Progenitor cell of endocrine pancreas (in vitro differentiated cells): ENCODE data around the gene OR52I1. TPM values are rescaled to one million over a fixed set of nuclear protein-coding genes. Genes with fewer than 3 reads are reported as not detected.

Experiments
- DNase-seq: peaks from one replicate; pipeline ENCODE4 v3.0.0; 2021; ENCODE audit warnings: low spot score; ENCODE audit not compliant: unreplicated experiment
- H3K27ac Mint-ChIP-seq: 2 replicates; pipeline ENCODE4 v1.8.0; 2021; ENCODE audit warnings: mild to moderate bottlenecking, moderate library complexity, mixed read lengths
- H3K27me3 Mint-ChIP-seq: 2 replicates; pipeline ENCODE4 v1.8.0; 2021; ENCODE audit warnings: mixed read lengths
- H3K36me3 Mint-ChIP-seq: 2 replicates; pipeline ENCODE4 v1.8.0; 2022; ENCODE audit warnings: mixed read lengths; ENCODE audit not compliant: insufficient read depth
- H3K4me1 Mint-ChIP-seq: 2 replicates; pipeline ENCODE4 v1.8.0; 2021; ENCODE audit warnings: low read depth, mixed read lengths
- H3K4me3 Mint-ChIP-seq: 2 replicates; pipeline ENCODE4 v1.8.0; 2021; ENCODE audit warnings: low read depth, mild to moderate bottlenecking, moderate library complexity, mixed read lengths
- H3K9me3 Mint-ChIP-seq: 2 replicates; pipeline ENCODE4 v1.8.0; 2021; ENCODE audit warnings: low read depth, mixed read lengths
- CTCF ChIP-seq: fragments of 200-600 bp; sonication (generic); IDR thresholded peaks from one replicate; pipeline ENCODE4 v1.5.0; 2021; ENCODE audit warnings: antibody characterized with exemption, mild to moderate bottlenecking; ENCODE audit not compliant: unreplicated experiment
- total RNA-seq: library from RNA; stranded (reverse); gene quantifications from 2 replicates; pipeline ENCODE4 v1.2.1, GENCODE V29; 2021

Gene OR52I1
- total RNA-seq, 1 donor from 2014 or later: not detected

GRCh38 chr11:4559527-4560440 lies 34.1 kb upstream of the OR52I1 start:
- H3K27ac Mint-ChIP-seq: peak overlapping the region; percentile 63

GRCh38 chr11:4560467-4560866 lies 33.4 kb upstream of the OR52I1 start:
- no peak for DNase-seq
- Mint-ChIP-seq H3K27ac (peak overlapping the region; percentile 11), H3K27me3 (no peaks in the 10 kb centered on the region), H3K4me3 (no peak overlapping the region), H3K4me1 (peaks cover 22% of the 10 kb centered on the region), H3K9me3 (peaks cover 16% of the 10 kb centered on the region), H3K36me3 (peaks cover 3% of the 10 kb centered on the region)
- no peak for TF ChIP-seq CTCF

More at GRCh38 chr11:4559527-4560440, 34.1 kb upstream of the OR52I1 start:
- no peaks in the 10 kb centered on the region for H3K27me3 Mint-ChIP-seq
- H3K9me3 Mint-ChIP-seq: peaks cover 16% of the 10 kb centered on the region
- TF ChIP-seq CTCF: no peak
- peaks cover 3% of the 10 kb centered on the region for H3K36me3 Mint-ChIP-seq
- H3K4me1 Mint-ChIP-seq: peaks cover 22% of the 10 kb centered on the region
- H3K4me3 Mint-ChIP-seq: no peak overlapping the region
- no peak for DNase-seq

GRCh38 chr11:4565371-4565770 lies 28.5 kb upstream of the OR52I1 start:
- peaks cover 23% of the 10 kb centered on the region for H3K9me3 Mint-ChIP-seq
- no peak overlapping the region for H3K4me3 Mint-ChIP-seq
- no peak for DNase-seq
- TF ChIP-seq CTCF: no peak
- no peak overlapping the region for H3K27ac Mint-ChIP-seq
- peaks cover 10% of the 10 kb centered on the region for H3K4me1 Mint-ChIP-seq
- H3K36me3 Mint-ChIP-seq: peaks cover 3% of the 10 kb centered on the region
- H3K27me3 Mint-ChIP-seq: no peaks in the 10 kb centered on the region

GRCh38 chr11:4569075-4569474 lies 24.8 kb upstream of the OR52I1 start:
- no peak for DNase-seq
- no peaks in the 10 kb centered on the region for H3K4me1 Mint-ChIP-seq
- peaks cover 11% of the 10 kb centered on the region for H3K9me3 Mint-ChIP-seq
- no peak for TF ChIP-seq CTCF
- no peak overlapping the region for H3K27ac Mint-ChIP-seq
- no peaks in the 10 kb centered on the region for H3K36me3 Mint-ChIP-seq
- no peak overlapping the region for H3K4me3 Mint-ChIP-seq
- H3K27me3 Mint-ChIP-seq: no peaks in the 10 kb centered on the region

GRCh38 chr11:4576880-4577279 lies 17.0 kb upstream of the OR52I1 start:
- Mint-ChIP-seq H3K4me1 (peaks cover 5% of the 10 kb centered on the region), H3K36me3 (no peaks in the 10 kb centered on the region), H3K4me3 (no peak overlapping the region), H3K27me3 (no peaks in the 10 kb centered on the region), H3K27ac (no peak overlapping the region), H3K9me3 (no peaks in the 10 kb centered on the region)
- no peak for TF ChIP-seq CTCF
- DNase-seq: no peak
